K562 (cell line): ENCODE measurements around the gene INPP1. TPM values are rescaled to one million over a fixed set of nuclear protein-coding genes. Genes with fewer than 3 reads are reported as not detected.

Experiments
- ASH1L ChIP-seq: fragments of 450-650 bp; IDR thresholded peaks from 2 replicates; pipeline ENCODE4 v1.6.1; 2018; ENCODE audit warnings: borderline replicate concordance, mild to moderate bottlenecking, low read depth; ENCODE audit not compliant: partially characterized antibody
- ATF1 ChIP-seq, 2 experiments: fragments of 450-650 bp in 1 of 2; IDR thresholded peaks; 2 replicates each; pipeline ENCODE4 v1.6.1; 2016; ENCODE audit warnings: missing compliant biosample characterization in 1 of 2, missing genetic modification characterization in 1 of 2
- ATF7 ChIP-seq: fragments of 450-650 bp; IDR thresholded peaks from 2 replicates; pipeline ENCODE4 v1.7.1; 2014; ENCODE audit warnings: mild to moderate bottlenecking, moderate library complexity
- BMI1 ChIP-seq: fragments of 150-350 bp; IDR thresholded peaks from 2 replicates; pipeline ENCODE4 v1.6.1; 2014; ENCODE audit warnings: low read length
- CREB1 ChIP-seq, 2 experiments: sonication (generic) in 1 of 2; formaldehyde crosslinking in 1 of 2; IDR thresholded peaks; 2 replicates each; pipeline versions ENCODE4 v1.6.1 to v1.8.0; 2012 to 2022; ENCODE audit warnings: inconsistent platforms in 1 of 2, mild to moderate bottlenecking in 1 of 2, missing genetic modification reagents in 1 of 2, moderate library complexity in 1 of 2
- CREM ChIP-seq: IDR thresholded peaks from 2 replicates; pipeline ENCODE4 v1.6.1; 2014; ENCODE audit warnings: antibody characterized with exemption, low read depth
- CTBP1 ChIP-seq: fragments of 450-650 bp; IDR thresholded peaks from 2 replicates; pipeline ENCODE4 v1.6.1; 2016; ENCODE audit warnings: borderline replicate concordance
- DEAF1 ChIP-seq: fragments of 450-650 bp; formaldehyde crosslinking; IDR thresholded peaks from 2 replicates; pipeline ENCODE4 v1.4.0; 2020; ENCODE audit warnings: mild to moderate bottlenecking, moderate library complexity
- DPF2 ChIP-seq: fragments of 450-650 bp; IDR thresholded peaks from 2 replicates; pipeline ENCODE4 v1.6.1; 2016
- EP400 ChIP-seq: fragments of 450-650 bp; IDR thresholded peaks from 2 replicates; pipeline ENCODE4 v1.6.1; 2017; ENCODE audit warnings: antibody characterized with exemption, mild to moderate bottlenecking, moderate library complexity
- ETV1 ChIP-seq: fragments of 450-650 bp; conservative IDR thresholded peaks from 2 replicates; pipeline ENCODE4 v1.6.1; 2016; ENCODE audit warnings: missing genetic modification characterization, control low read depth, low read depth, missing compliant biosample characterization
- GATAD2B ChIP-seq: fragments of 450-650 bp; IDR thresholded peaks from 2 replicates; pipeline ENCODE4 v1.6.1; 2017; ENCODE audit warnings: mild to moderate bottlenecking, borderline replicate concordance
- MITF ChIP-seq: IDR thresholded peaks from 2 replicates; pipeline ENCODE4 v1.6.1; 2014; ENCODE audit warnings: antibody characterized with exemption
- PHF21A ChIP-seq: fragments of 450-650 bp; IDR thresholded peaks from 2 replicates; pipeline ENCODE4 v1.6.1; 2017; ENCODE audit warnings: low read depth, borderline replicate concordance
- PHTF2 ChIP-seq: fragments of 250-450 bp; sonication (Bioruptor Pico); IDR thresholded peaks from 2 replicates; pipeline ENCODE4 v1.5.0; 2021; ENCODE audit warnings: mild to moderate bottlenecking
- POLR2AphosphoS5 ChIP-seq: IDR thresholded peaks from 2 replicates; pipeline ENCODE4 v1.6.1; 2011; ENCODE audit warnings: mild to moderate bottlenecking, low read depth, low read length, moderate library complexity; ENCODE audit not compliant: control insufficient read depth, insufficient read depth
- SMARCA5 ChIP-seq: fragments of 450-650 bp; IDR thresholded peaks from 2 replicates; pipeline ENCODE4 v1.6.1; 2016
- TEAD4 ChIP-seq, 2 experiments: sonication (generic) in 1 of 2; formaldehyde crosslinking in 1 of 2; IDR thresholded peaks; 2 replicates each; pipeline versions ENCODE4 v1.6.1 to v1.8.0; 2012 to 2022; ENCODE audit warnings: borderline replicate concordance in 1 of 2, inconsistent platforms in 1 of 2, low read length in 1 of 2, mild to moderate bottlenecking in 1 of 2, missing genetic modification reagents in 1 of 2
- ZBTB7A ChIP-seq: IDR thresholded peaks from 2 replicates; pipeline ENCODE4 v1.6.1; 2011; ENCODE audit warnings: low read depth, mild to moderate bottlenecking, low read length, moderate library complexity, borderline replicate concordance; ENCODE audit not compliant: control insufficient read depth
- ZFP1 ChIP-seq: fragments of 450-650 bp; formaldehyde crosslinking; IDR thresholded peaks from 2 replicates; pipeline ENCODE4 v1.4.0; 2020; ENCODE audit warnings: mild to moderate bottlenecking, mixed read lengths
- ZNF507 ChIP-seq: conservative IDR thresholded peaks from 2 replicates; pipeline ENCODE4 v1.6.1; 2017; ENCODE audit warnings: missing genetic modification characterization, missing compliant biosample characterization
- ZNF695 ChIP-seq: fragments of 450-650 bp; formaldehyde crosslinking; IDR thresholded peaks from 2 replicates; pipeline ENCODE4 v1.4.0; 2020; ENCODE audit warnings: mild to moderate bottlenecking, moderate library complexity
- polyA plus RNA-seq, 8 experiments: library from polyadenylated mRNA; depleted of rRNA in 4 of 8; stranded (reverse) in 5 of 8; unstranded in 3 of 8; fragments of >200 nt; fragmentation: Nextera tagmentation in 2 of 8; fragmentation: Illumina TruSeq in 1 of 8; extraction: Ambion mirVana in 2 of 8; extraction: Trizol in 1 of 8; gene quantifications; 2 replicates each; pipeline versions ENCODE4 v1.2.1 to v1.2.3, GENCODE V29; 2011 to 2014; ENCODE audit warnings: inconsistent platforms in 1 of 8, missing spikeins in 1 of 8
- total RNA-seq, 7 experiments: library from RNA; depleted of rRNA in 6 of 7; stranded (reverse); fragments of >200 nt in 6 of 7; fragmentation: Illumina TruSeq in 2 of 7; extraction: Trizol in 2 of 7; gene quantifications; 2 replicates each; pipeline versions ENCODE4 v1.2.1 to v1.2.3, GENCODE V29; 2011 to 2021; ENCODE audit warnings: low replicate concordance in 1 of 7
- TF ChIP-seq, protein P1 (sequence below): fragments of 250-450 bp; sonication (Bioruptor Pico); IDR thresholded peaks from 2 replicates; pipeline ENCODE4 v1.5.1; 2021; ENCODE audit warnings: mild to moderate bottlenecking
- TF ChIP-seq, protein P2 (sequence below): fragments of 450-650 bp; IDR thresholded peaks from 2 replicates; pipeline ENCODE4 v1.6.1; 2016

The INPP1 gene
- total and polyA plus RNA-seq, 9 of the 15 experiments (the other 6 are each of a cell fraction or from before 2014, with no cell fraction given) = 3.7 to 11.8 (median 6.5) TPM

- no peak for TF ChIP-seq ZFP1 (CRISPR knock-in tag)
- no peak for TF ChIP-seq ZNF507 (tag)
- TF ChIP-seq, protein P1, sequence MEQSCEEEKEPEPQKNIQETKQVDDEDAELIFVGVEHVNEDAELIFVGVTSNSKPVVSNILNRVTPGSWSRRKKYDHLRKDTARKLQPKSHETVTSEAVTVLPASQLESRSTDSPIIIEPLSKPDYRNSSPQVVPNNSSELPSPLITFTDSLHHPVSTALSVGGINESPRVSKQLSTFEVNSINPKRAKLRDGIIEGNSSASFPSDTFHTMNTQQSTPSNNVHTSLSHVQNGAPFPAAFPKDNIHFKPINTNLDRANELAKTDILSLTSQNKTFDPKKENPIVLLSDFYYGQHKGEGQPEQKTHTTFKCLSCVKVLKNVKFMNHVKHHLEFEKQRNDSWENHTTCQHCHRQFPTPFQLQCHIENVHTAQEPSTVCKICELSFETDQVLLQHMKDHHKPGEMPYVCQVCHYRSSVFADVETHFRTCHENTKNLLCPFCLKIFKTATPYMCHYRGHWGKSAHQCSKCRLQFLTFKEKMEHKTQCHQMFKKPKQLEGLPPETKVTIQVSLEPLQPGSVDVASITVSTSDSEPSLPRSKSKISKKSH (CRISPR knock-in tag) = no peak
- TF ChIP-seq SMARCA5 = no peak
- TF ChIP-seq PHTF2 (CRISPR knock-in tag) = no peak
- 0 out of 2 replicates have a peak, but pooled peaks have one; percentile 21 for TF ChIP-seq GATAD2B
- TF ChIP-seq MITF = no peak
- TF ChIP-seq DPF2 = peak; percentile 67
- no peak for TF ChIP-seq PHF21A
- TF ChIP-seq ZBTB7A = no peak
- TF ChIP-seq CREM = peak; percentile 72
- no peak for TF ChIP-seq ASH1L
- TF ChIP-seq POLR2AphosphoS5 = peak; percentile 39; the same call in 1 of the 2 replicates
- TF ChIP-seq TEAD4 (IDR thresholded peaks at IDR 0.05; ENCODE audit: low read length) = peak; percentile 65
- TF ChIP-seq TEAD4 (CRISPR knock-in tag; IDR thresholded peaks at IDR 0.05; ENCODE audit: borderline replicate concordance) = no peak
- TF ChIP-seq, protein P2, sequence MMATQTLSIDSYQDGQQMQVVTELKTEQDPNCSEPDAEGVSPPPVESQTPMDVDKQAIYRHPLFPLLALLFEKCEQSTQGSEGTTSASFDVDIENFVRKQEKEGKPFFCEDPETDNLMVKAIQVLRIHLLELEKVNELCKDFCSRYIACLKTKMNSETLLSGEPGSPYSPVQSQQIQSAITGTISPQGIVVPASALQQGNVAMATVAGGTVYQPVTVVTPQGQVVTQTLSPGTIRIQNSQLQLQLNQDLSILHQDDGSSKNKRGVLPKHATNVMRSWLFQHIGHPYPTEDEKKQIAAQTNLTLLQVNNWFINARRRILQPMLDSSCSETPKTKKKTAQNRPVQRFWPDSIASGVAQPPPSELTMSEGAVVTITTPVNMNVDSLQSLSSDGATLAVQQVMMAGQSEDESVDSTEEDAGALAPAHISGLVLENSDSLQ = peak; percentile 69
- TF ChIP-seq EP400 = peak; percentile 22; the same call in 1 of the 2 replicates
- TF ChIP-seq ETV1 (tag) = no peak
- no peak for TF ChIP-seq BMI1
- TF ChIP-seq ZNF695 (CRISPR knock-in tag) = no peak
- TF ChIP-seq CREB1 (IDR thresholded peaks at IDR 0.05) = peak; percentile 48; the same call in 1 of the 2 replicates
- no peak for TF ChIP-seq CREB1 (CRISPR knock-in tag; IDR thresholded peaks at IDR 0.05)
- TF ChIP-seq DEAF1 (CRISPR knock-in tag) = no peak
- peak; percentile 92 for TF ChIP-seq ATF7
- TF ChIP-seq CTBP1 = peak; percentile 50; the same call in 1 of the 2 replicates
- TF ChIP-seq ATF1 (CRISPR knock-in tag; IDR thresholded peaks at IDR 0.05) = no peak
- TF ChIP-seq ATF1 (tag; IDR thresholded peaks at IDR 0.05) = peak; percentile 48; the same call in 1 of the 2 replicates
These were observed 10.8 kb downstream of the INPP1 start (continued) for GRCh38 chr2:190354003-190354690.
